HepG2 (cell line): Measurements from ENCODE around the gene NDUFB7.
"Not testable (repeated sequence)": the region's sequence is repeated elsewhere in the genome, so short reads cannot be mapped to it uniquely, and the experiment has no call there.

Experiments
- ATF4 ChIP-seq, 2 experiments: fragments of 450-650 bp in 1 of 2; sonication (generic) in 1 of 2; formaldehyde crosslinking; IDR thresholded peaks; 2 replicates each; pipeline versions ENCODE4 v1.5.0 to v1.8.0; 2020 to 2022; ENCODE audit warnings: mild to moderate bottlenecking in 1 of 2, missing genetic modification reagents in 1 of 2
- CBFB ChIP-seq: sonication (generic); formaldehyde crosslinking; IDR thresholded peaks from 2 replicates; pipeline ENCODE4 v1.4.0; 2020; ENCODE audit warnings: missing genetic modification reagents
- ETV5 ChIP-seq: IDR thresholded peaks from 2 replicates; pipeline ENCODE4 v1.6.1; 2018; ENCODE audit warnings: missing biosample characterization, missing genetic modification reagents, inconsistent platforms, borderline replicate concordance
- MAX ChIP-seq: IDR thresholded peaks from 2 replicates; pipeline ENCODE4 v1.6.1; 2012; ENCODE audit warnings: inconsistent platforms
- POLR2A ChIP-seq, 2 experiments: IDR thresholded peaks; 2 replicates each; pipeline ENCODE4 v1.6.1; 2011; ENCODE audit warnings: low read depth in 2 of 2, low read length in 2 of 2, mild to moderate bottlenecking in 1 of 2, moderate library complexity in 1 of 2; ENCODE audit not compliant: insufficient read depth in 1 of 2
- ZNF768 ChIP-seq: sonication (generic); formaldehyde crosslinking; IDR thresholded peaks from 2 replicates; pipeline ENCODE4 v1.4.0; 2020; ENCODE audit warnings: missing genetic modification reagents
- TF ChIP-seq, protein P1 (sequence below), 2 experiments: IDR thresholded peaks; 2 replicates each; pipeline ENCODE4 v1.6.1; 2011 to 2012; ENCODE audit warnings: low read length in 2 of 2, borderline replicate concordance in 1 of 2, low read depth in 1 of 2, mild to moderate bottlenecking in 1 of 2, moderate library complexity in 1 of 2

DNA sequence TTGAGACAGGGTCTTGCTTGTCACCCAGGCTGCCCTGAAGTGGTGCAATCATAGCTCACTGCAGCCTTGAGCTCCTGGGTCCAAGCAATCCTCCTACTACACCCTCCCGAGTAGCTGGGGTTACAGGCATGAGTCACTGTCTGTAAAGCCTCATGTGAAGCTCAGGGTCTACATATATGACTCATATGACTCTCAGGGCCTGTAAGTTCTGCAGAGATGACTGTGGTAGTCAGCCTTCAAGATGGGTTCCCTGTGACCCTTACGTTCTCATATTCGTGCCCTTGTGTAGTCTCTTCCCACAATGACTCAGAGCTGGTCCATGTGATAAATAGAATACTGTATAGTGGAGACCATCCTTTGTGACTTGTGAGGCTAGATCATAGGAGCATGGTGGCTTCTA is 13.3 kb upstream of the NDUFB7 start:
- TF ChIP-seq MAX; ZNF768 (CRISPR knock-in tag); CBFB; ATF4 (CRISPR knock-in tag; IDR thresholded peaks at IDR 0.05); POLR2A (IDR thresholded peaks at IDR 0.05; ENCODE audit: insufficient read depth in 1 of 2, low read depth in 2 of 2, low read length in 2 of 2); ETV5 (CRISPR knock-in tag): not testable (repeated sequence)
- TF ChIP-seq, protein P1, sequence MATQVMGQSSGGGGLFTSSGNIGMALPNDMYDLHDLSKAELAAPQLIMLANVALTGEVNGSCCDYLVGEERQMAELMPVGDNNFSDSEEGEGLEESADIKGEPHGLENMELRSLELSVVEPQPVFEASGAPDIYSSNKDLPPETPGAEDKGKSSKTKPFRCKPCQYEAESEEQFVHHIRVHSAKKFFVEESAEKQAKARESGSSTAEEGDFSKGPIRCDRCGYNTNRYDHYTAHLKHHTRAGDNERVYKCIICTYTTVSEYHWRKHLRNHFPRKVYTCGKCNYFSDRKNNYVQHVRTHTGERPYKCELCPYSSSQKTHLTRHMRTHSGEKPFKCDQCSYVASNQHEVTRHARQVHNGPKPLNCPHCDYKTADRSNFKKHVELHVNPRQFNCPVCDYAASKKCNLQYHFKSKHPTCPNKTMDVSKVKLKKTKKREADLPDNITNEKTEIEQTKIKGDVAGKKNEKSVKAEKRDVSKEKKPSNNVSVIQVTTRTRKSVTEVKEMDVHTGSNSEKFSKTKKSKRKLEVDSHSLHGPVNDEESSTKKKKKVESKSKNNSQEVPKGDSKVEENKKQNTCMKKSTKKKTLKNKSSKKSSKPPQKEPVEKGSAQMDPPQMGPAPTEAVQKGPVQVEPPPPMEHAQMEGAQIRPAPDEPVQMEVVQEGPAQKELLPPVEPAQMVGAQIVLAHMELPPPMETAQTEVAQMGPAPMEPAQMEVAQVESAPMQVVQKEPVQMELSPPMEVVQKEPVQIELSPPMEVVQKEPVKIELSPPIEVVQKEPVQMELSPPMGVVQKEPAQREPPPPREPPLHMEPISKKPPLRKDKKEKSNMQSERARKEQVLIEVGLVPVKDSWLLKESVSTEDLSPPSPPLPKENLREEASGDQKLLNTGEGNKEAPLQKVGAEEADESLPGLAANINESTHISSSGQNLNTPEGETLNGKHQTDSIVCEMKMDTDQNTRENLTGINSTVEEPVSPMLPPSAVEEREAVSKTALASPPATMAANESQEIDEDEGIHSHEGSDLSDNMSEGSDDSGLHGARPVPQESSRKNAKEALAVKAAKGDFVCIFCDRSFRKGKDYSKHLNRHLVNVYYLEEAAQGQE (IDR thresholded peaks at IDR 0.05; ENCODE audit: borderline replicate concordance in 1 of 2, low read depth in 1 of 2, low read length in 2 of 2), result not testable (repeated sequence)
